Ovary (tissue), 3 donors: ENCODE results near the gene RASA3.

Experiments used
- CTCF ChIP-seq, 3 donors: fragments of 450-650 bp in 2 of 3; fragments of 200-600 bp in 1 of 3; IDR thresholded peaks; one replicate each; pipeline versions ENCODE4 v1.5.1 to v1.8.0; 2016 to 2022; ENCODE audit warnings: antibody characterized with exemption in 3 of 3, mild to moderate bottlenecking in 1 of 3
- EP300 ChIP-seq: sonication (generic); formaldehyde crosslinking; IDR thresholded peaks from one replicate; pipeline ENCODE4 v1.6.1; 2017; ENCODE audit warnings: antibody characterized with exemption
- POLR2A ChIP-seq: fragments of 450-650 bp; IDR thresholded peaks from one replicate; pipeline ENCODE4 v1.6.1; 2017; ENCODE audit warnings: antibody characterized with exemption, mild to moderate bottlenecking, moderate library complexity
- donor health status: DM: no; HTN: no; CAD: no.

GRCh38 chr13:114057166-114058050 is 75.0 kb downstream of the RASA3 start:
- no peak for TF ChIP-seq POLR2A
- TF ChIP-seq CTCF (IDR thresholded peaks at IDR 0.05) = no peak
- no peak for TF ChIP-seq EP300
